IPS-NIHi7 (cell line): ENCODE measurements around the gene SLC22A23.
"Not testable (repeated sequence)": the region's sequence is repeated elsewhere in the genome, so short reads cannot be mapped to it uniquely, and the experiment has no call there.

Experiments
- DNase-seq: peaks from one replicate; pipeline ENCODE4 v3.0.0; 2012; ENCODE audit warnings: mixed read lengths; ENCODE audit errors: extremely low spot score

SLC22A23 gene

DNA sequence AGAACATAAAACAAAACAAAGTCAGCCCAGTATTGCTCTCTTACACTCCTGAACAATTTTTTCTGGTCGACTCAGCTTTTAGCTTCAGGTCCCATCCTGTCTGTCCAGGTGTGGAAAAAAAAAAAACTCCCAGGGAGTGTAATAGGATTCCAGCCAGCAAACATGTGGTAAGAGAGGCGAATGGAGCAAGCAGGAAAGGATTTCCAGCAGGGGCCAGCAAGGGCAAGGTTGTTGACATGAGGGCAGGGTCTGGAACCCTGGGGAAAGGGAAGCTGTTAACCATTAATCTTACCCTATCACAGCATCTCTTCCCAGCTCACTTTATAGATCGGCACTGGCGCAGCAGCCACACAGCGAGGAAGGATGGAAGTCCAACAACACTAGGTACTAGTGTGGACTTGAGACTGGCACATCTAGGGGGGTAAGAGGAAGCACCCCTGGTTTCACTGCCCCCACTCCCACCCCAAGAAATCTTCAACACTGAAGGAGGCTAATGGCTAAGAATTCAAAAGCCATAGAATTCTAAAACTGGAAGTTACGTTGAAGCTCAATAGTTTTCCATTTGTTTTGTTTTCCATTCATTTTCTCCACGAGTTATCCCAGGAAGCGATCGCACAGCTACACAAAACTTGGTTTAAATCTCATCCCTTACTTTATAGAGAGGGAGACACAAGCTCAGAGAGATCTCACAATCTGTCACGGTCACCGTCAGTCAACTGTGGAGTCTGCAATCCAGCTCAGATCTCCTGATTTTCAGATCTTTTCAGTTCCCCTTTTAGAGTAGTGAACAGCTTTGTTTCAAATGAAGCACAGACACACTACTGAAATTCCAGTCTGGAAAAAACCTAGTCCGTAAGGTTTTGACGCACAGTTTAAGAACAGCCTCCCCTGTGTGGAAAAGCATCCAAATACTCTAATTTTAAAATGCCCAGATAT lies 53.3 kb downstream of the SLC22A23 start:
- peak; percentile 70 for DNase-seq

- DNase-seq: no peak
Observed at GRCh38 chr6:3402310-3403237, 54.3 kb downstream of the SLC22A23 start.

GRCh38 chr6:3400162-3400561 lies 56.7 kb downstream of the SLC22A23 start:
- DNase-seq: no peak

GRCh38 chr6:3398755-3399696 lies 57.8 kb downstream of the SLC22A23 start:
- DNase-seq: no peak

DNA sequence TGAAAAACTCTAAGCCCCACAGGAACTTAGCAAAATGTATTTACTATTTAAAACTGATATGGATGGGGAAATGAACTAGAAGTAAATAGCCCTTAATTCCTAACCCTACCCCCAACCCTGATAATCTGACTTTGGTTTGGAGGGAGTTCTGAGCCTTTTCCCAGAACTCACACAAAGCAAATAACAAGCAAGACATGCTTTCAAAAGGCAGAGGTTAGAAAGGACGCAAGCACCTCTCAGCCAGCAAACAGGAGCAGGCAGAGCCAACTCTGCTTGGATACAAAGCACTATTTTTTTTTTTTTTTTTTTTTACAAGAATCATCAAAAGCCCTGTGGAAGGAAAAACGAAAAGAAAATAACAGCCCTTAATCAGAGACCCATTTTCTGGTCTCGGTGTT lies 58.7 kb downstream of the SLC22A23 start:
- no peak for DNase-seq

DNA sequence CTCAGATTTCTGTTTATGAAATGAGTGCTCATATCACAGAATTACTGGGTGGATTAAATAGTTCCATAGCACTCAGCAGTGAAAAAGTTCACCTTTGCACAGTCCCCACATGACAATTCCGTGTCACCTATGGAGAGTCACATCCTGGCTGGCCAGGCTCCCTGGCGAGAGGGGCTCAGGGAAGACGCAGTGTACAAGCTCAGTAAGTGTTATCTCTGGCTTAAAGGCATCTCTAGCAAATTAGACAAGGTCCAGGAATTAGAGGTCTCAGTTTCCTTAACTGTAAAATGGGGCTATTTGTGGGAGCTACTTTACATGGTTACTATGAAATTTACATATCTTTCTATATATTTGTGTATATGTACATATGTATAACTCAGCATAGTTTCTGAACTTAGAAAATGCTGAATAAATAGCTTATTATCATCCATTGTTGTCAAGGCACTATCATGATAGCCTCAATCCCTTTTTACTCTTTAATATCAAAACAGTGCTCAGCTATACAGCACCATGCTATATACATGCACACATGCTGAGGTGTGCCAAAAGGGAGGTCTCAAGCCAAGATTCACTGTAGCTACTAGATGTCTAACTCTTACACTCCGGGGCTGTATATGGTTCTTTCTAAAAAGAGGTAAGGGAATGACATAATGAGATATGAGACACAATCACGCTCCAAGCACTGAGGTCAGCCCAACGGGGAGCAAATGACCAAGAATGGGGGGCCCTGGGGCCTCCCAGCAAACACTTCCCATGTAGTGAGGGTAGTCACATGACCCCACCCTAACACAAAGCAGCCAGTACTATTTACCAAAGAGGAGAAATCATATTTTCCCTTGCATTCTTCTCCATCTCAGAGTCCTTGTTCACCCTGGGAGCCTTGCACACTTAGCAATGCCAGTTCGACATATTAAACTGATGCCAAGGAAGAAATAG lies 59.4 kb downstream of the SLC22A23 start:
- no peak for DNase-seq

- no peak for DNase-seq
Observed at GRCh38 chr6:3396503-3397180, 60.2 kb downstream of the SLC22A23 start.

DNA sequence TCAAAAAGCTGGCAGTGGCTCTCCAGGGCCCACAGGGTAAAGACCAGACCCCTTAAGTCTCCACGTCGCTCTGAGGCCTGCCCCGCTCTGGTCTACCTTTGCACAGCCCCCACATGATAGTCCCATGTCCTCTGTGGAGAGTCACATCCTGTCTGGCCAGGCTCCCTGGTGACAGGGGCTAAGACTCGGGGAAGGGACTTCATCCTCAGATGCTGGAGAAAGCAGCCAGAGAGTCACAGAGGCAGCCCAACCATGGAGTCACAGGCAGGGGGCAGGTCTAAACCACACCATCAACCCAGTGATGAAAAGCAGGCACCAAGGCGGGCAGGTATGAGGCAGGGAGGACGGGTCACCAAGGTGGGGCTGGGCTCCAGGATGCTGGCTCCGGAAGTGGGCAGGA lies 62.2 kb downstream of the SLC22A23 start:
- no peak for DNase-seq

GRCh38 chr6:3393836-3394202 lies 63.0 kb downstream of the SLC22A23 start:
- no peak for DNase-seq

- no peak for DNase-seq
Observed at GRCh38 chr6:3392930-3393835, 63.7 kb downstream of the SLC22A23 start.

DNA sequence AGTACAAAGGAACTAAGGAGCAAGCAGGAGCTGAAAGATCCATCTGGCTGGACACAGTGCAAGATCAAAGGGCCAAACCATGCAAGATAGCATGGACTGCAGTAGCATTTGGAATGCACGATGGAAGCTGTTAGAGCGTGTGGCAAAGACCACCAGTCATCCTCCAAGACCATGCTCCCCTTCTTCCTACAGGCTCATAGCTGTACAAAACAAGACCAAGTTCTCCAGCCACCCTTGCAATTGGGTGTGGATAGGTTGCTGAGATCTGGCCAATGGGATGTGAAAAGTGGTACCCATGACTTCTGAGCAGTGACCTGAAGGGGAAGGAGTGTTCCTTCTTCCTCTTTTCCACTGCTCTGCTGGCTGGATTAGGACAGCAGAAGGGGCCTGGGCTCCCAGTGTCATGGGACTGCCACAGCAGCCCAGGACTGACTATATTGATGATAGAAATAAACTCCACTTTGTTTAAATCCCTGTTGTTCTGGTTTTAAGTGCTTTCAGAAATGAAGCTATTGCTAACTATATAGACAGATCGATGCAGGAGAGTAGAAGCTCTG lies 64.9 kb downstream of the SLC22A23 start:
- no peak for DNase-seq

DNA sequence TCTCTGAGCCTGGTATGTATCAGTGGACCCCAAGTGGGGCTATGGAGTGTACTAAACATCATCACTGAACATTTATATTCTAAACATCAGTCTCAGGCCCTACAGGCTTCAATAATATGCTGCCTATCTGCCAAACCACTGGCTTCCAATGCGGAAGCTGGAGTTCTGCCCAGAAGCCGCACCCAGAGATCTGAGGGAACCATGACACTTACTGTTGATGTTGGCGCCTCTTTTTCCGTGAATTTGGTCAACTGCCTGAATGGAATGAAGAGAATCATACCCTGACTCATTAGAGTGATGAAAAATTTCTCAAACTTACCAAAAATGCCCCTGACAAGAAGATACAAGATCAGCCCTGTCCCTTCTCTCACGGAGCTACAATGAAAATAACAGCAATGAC lies 66.2 kb downstream of the SLC22A23 start:
- no peak for DNase-seq

GRCh38 chr6:3389390-3390167 lies 67.3 kb downstream of the SLC22A23 start:
- DNase-seq: no peak

- DNase-seq: no peak
Observed at GRCh38 chr6:3388786-3389185, 68.1 kb downstream of the SLC22A23 start.

GRCh38 chr6:3386374-3386857 lies 70.4 kb downstream of the SLC22A23 start:
- no peak for DNase-seq

DNA sequence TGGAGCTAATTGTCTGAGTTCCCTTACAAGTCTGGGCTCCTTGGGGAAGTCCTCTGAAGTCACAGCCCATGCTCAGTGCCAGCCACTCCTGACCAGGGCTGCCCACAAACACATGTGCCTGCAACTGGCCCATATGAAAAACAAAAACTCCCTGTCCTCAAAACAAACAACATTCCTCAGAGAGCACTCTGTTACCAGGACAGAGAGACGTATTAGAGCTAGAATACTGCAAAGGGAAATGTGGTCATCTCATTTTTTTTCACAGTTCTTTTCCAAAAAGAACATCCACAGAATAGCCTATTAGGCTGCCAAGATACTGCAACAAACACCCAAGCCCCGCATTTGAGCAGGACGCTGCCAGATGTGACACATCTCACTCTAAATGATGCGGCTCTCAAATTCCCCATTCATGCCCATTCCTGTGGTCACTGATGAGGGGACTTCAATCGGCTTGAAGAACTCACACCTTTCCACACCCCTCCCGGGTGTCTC lies 71.1 kb downstream of the SLC22A23 start:
- DNase-seq: no peak

DNA sequence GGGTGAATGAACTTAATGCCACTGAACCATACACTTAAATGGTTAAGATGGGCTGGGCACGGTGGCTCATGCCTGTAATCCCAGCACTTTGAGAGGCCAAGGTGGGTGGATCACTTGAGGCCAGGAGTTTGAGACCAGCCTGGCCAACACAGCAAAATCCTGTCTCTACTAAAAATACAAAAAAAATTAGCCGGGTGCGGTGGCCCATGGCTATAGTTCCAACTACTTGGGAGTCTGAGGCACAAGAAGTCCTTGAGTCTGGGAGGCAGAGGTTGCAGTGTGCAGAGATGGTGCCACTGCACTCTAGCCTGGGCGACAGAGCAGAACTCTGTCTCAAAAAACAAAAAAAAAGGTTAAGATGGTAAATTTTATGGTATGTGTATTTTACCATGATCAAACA lies 71.7 kb downstream of the SLC22A23 start:
- DNase-seq: not testable (repeated sequence)
